PC-3 (cell line): Measurements from ENCODE around the gene TMEM117.

Experiments
- EZH2 ChIP-seq: fragments of 300-600 bp; sonication (generic); IDR thresholded peaks from one replicate; pipeline ENCODE4 v1.6.1; 2017; ENCODE audit warnings: antibody characterized with exemption, mild to moderate bottlenecking, low read length; ENCODE audit not compliant: unreplicated experiment
- TF ChIP-seq, protein P1 (sequence below): fragments of 300-600 bp; sonication (generic); conservative IDR thresholded peaks from 2 replicates; pipeline ENCODE4 v1.5.1; 2017; ENCODE audit warnings: antibody characterized with exemption, low read depth, mild to moderate bottlenecking, low read length

DNA sequence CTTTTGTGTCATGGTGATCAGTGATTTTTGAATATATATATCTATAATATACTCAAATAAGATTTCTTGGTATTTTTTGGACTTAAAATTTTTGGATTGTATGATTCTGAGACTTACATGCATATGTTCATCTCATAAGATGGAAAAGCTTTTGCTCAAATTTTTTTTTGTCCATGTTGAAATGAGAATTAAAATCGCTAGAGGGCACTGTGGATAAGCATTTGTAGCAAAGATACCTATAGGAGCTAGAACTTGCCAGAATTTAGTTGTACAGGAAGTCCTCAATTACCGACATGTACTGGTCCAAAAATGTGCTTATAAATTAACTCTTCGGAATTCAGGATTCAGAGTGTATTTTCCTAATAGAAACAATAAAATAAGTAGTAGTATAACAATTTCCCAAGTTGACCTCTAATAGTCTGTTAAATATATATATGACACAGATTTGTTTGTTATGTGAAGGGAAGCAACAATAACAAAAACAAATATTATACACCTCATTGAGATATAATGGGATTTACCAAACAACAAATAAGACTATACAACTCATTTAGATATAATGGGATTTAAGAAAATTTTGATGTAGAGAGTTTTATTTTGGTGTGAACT lies 179.6 kb downstream of the TMEM117 start:
- no peak for TF ChIP-seq EZH2
- TF ChIP-seq, protein P1, sequence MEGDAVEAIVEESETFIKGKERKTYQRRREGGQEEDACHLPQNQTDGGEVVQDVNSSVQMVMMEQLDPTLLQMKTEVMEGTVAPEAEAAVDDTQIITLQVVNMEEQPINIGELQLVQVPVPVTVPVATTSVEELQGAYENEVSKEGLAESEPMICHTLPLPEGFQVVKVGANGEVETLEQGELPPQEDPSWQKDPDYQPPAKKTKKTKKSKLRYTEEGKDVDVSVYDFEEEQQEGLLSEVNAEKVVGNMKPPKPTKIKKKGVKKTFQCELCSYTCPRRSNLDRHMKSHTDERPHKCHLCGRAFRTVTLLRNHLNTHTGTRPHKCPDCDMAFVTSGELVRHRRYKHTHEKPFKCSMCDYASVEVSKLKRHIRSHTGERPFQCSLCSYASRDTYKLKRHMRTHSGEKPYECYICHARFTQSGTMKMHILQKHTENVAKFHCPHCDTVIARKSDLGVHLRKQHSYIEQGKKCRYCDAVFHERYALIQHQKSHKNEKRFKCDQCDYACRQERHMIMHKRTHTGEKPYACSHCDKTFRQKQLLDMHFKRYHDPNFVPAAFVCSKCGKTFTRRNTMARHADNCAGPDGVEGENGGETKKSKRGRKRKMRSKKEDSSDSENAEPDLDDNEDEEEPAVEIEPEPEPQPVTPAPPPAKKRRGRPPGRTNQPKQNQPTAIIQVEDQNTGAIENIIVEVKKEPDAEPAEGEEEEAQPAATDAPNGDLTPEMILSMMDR, result peak; percentile 73
